ENCODE measurements around the gene PCBP3. TPM values are rescaled to one million over a fixed set of nuclear protein-coding genes. Genes with fewer than 3 reads are reported as not detected.
"Not testable (repeated sequence)": the region's sequence is repeated elsewhere in the genome, so short reads cannot be mapped to it uniquely, and the experiment has no call there.

Gene PCBP3
- total RNA-seq, 1 donor from 2014 or later = 5.5 TPM

- no peak for DNase-seq
These were observed 185.3 kb downstream of the PCBP3 start for GRCh38 chr21:45828580-45829570.

- no peak for DNase-seq
These were observed 186.1 kb downstream of the PCBP3 start for GRCh38 chr21:45829668-45830067.

- no peak for DNase-seq
These were observed 186.7 kb downstream of the PCBP3 start for GRCh38 chr21:45830221-45830640.

GRCh38 chr21:45830720-45831366 is 187.3 kb downstream of the PCBP3 start:
- DNase-seq = no peak

- DNase-seq = no peak
These were observed 188.6 kb downstream of the PCBP3 start for GRCh38 chr21:45831991-45832740.

- not testable (repeated sequence) for DNase-seq
These were observed 189.3 kb downstream of the PCBP3 start for GRCh38 chr21:45832741-45833235.

- no peak for DNase-seq
These were observed 189.9 kb downstream of the PCBP3 start for GRCh38 chr21:45833414-45833813.

GRCh38 chr21:45834026-45834715 is 190.6 kb downstream of the PCBP3 start:
- DNase-seq = no peak

- DNase-seq = no peak
These were observed 191.3 kb downstream of the PCBP3 start for GRCh38 chr21:45834821-45835293.

GRCh38 chr21:45835301-45836267 is 192.1 kb downstream of the PCBP3 start:
- no peak for DNase-seq

- DNase-seq = no peak
These were observed 192.7 kb downstream of the PCBP3 start for GRCh38 chr21:45836268-45836655.

GRCh38 chr21:45836694-45837670 is 193.5 kb downstream of the PCBP3 start:
- no peak for DNase-seq

- no peak for DNase-seq
These were observed 194.4 kb downstream of the PCBP3 start for GRCh38 chr21:45837936-45838335.

- no peak for DNase-seq
These were observed 195.1 kb downstream of the PCBP3 start for GRCh38 chr21:45838634-45839033.

GRCh38 chr21:45839274-45839673 is 195.7 kb downstream of the PCBP3 start:
- DNase-seq = no peak

- no peak for DNase-seq
These were observed 197.5 kb downstream of the PCBP3 start for GRCh38 chr21:45841033-45841432.

- no peak for DNase-seq
These were observed 199.9 kb downstream of the PCBP3 start for GRCh38 chr21:45843426-45843825.

GRCh38 chr21:45844181-45844580 is 200.7 kb downstream of the PCBP3 start:
- no peak for DNase-seq

- DNase-seq = no peak
These were observed 201.7 kb downstream of the PCBP3 start for GRCh38 chr21:45845063-45845769.
